ENCODE results near the gene REM2.
"Not testable (repeated sequence)": the region's sequence is repeated elsewhere in the genome, so short reads cannot be mapped to it uniquely, and the experiment has no call there.

REM2 gene

DNA sequence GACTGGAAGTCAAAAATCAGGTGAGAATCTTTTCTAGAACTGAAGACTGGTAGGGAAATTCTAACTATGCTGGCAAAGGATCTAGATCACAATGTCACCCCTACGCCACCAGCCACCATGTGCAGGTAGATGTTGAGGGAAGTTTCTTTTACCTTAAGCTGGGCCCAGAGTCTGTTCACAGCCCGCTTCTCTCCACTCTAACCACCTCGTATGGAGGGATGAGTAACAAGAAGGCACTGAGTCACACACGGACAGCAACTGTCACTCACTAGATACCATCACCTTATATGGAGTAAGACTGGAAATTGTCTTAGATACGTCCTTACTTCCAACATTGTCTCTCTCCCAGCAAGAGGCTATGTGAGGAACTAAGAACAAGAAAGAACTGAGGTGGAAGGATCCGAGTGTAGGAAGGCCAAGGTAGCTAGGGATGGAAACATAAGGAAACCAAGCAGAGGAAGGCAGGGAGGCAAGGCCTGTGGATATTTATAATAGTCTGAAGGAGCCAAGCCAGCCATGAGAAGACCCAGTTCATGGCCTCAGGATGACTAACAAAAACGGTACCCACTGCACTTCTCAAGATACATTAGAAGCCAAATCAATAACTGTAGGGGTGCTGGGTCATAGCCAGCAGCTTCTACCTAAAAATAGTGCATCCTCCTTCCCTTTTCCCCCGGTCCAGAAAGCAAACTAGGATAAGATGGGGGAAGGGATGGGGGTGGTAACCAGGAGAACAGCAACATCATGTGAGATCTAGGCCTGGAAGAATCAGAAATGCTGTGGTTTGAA, 15.5 kb downstream of the REM2 start:
- no peak for DNase-seq

DNA sequence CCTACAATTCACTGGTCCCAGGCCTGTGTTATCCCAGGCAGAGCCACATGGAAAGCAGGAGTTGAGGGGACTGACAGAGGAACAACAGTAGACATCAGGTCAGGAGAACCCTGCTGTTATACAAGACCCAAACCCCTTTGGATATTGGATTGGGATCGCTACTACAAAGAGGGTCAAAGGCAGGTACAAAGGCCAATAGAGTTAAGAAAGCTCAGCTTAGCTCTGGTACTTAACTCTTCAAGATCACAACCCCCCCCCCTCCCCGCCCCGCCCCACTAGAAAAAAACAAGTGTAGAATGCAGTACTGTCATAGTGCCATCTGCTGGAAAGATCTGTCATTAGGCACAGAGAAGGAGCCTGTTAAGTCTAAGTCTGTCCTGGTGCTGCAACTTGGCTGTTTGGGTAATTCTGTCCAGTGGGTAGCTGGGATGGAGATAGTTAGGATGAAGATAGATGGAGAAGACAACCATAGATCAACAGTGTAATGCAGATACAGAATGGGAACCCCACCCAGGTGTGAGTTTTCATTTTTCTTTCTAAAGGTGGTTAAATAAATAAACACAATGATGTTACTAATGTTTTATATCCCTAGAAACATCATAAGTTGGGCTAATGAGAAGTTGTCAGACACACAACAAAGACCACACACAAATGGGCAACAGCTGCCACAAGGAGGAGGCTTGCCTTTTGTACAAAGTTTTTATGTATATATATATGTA, 17.2 kb downstream of the REM2 start:
- DNase-seq = peak in 1 of 2 donors; percentile 62

DNA sequence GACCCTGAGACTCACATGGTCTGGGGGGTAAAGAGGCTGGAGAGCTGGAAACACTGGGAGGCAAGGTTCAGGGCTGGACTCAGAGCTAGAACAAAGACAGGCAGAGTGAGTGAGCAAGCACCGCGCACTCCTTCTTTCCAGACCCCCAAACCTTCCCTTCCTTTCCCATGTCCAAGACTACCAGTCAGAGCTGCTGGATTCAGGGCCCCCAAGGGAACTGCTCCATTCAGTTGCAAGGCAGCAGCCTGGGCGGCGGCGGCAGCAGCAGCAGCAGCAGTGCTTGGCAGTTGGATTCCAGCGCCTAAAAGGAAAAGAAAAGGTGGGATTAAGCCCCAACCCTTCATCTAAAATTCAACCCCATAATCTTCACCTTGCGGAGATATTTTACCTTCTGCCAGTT, 18.8 kb downstream of the REM2 start:
- DNase-seq = no peak

DNA sequence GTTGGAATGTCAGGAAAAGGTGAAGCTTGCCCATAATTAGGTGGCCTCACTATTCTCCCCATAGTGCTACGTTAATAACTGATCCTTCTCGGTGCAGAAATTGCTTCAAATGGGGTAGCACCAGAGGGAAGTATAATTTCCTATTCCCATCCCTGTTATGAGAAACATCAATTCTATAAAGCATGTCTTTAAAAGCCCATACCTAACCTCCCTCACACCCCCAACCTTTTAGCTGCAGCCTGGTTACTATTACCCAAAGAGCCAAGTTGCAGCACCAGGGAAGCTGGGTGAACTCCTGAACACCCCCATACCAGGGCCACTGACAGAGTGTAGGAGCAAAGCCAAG, 20.7 kb downstream of the REM2 start:
- DNase-seq = no peak

DNA sequence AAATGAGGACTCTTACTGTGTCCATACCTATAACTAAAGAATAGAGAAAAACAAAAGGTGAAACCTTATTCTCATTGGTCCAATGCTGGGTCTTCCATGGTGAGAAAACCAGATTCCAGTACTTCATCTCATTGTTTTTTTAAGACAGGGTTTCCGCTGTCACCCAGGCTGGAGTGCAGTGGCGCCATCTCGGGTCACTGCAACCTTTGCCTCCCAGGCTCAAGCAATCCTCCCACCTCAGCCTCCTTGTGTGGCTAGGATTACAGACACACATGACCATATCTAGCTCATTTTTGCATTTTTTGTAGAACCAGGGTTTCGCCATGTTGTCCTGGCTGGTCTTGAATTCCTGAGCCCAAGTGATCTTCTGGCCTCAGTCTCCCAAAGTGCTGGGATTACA, 22.6 kb downstream of the REM2 start:
- DNase-seq = no peak

DNA sequence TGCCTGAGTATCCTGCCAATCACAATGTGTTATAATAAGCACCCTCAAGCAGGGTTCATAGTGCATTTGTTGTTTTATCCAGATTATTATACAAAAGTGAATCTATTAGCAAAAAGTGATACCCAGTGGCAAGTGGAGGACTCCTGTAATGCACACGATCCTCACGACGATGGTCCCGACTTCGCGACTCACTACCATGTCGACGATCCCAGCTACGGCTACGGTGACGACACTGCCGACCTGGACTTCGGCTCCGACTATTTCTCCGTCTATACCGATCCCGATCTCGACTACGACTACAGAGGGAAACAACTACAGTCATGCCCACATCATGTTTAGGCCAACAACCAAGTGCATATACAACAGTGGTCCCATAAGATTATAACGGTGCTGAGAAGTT, 23.1 kb downstream of the REM2 start:
- no peak for DNase-seq

DNA sequence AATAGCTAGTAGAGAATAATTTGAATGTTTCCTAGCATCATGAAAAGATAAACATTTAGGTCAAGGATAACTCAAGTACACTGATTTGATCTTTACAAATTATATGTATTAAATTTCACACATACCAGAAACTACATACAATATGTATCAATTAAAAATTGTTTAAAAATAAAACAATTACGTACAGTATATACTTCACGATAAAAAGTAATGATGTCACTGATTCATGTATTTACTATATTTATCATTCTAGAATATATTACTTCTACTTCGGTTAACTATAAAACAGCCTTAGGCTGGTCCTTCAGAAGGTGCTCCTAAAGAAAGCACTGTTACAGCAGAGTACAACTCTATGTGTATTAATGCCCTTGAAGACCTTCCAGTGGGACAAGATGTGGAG, 24.4 kb downstream of the REM2 start:
- DNase-seq = no peak

DNA sequence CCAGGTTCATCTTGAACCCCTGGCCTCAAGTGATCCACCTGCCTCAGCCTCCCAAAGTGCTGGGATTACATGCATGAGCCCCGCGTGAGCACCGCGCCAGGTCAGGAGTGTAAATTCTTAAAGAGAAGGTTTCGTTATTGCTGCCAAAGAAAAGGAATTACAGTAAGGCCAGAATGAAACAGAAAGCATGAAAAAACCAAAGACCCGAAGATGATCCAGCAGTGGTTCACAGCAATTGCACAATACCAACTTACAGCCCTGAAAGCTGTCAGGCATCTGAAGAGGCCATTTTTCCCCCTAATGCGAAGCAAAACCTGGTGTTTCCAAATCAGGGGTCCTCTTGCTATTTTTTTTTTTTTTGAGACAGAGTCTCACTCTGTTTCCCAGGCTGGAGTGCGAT, 25.6 kb downstream of the REM2 start:
- DNase-seq = no peak

DNA sequence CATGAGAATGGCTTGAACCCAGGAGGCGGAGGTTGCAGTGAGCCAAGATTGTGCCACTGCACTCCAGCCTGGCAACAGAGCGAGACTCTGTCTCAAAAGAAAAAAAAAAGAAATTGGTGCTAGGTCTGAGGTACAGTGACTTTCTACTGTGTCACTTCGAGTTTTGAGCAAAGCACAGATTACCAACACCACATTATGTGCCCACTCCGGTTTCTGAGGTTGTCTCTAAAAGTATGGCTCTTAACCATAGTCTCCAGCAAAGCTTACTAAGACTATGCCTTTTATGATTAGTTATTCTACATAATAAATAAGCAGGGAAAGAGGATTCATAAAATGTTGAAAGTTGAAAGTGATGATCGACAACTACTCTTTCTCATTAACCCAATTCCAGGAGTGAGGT, 27.9 kb downstream of the REM2 start:
- no peak for DNase-seq

DNA sequence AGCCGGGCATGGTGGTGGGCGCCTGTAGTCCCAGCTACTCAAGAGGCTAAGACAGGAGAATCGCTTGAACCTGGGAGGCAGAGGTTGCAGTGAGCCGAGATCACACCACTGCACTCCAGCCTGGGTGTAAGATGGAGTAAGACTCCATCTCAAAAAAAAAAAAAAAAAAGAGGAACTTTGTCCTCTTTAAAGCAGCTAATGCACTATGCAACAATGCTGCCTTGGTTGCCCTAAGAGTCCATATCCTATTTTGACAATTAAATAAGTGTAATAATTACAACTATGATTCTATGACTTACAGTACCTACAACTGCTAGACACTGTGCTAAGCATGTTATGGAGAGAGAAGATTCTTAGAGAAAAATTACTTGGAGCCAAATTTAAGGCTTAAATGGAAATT, 31.8 kb downstream of the REM2 start:
- DNase-seq = not testable (repeated sequence)

DNA sequence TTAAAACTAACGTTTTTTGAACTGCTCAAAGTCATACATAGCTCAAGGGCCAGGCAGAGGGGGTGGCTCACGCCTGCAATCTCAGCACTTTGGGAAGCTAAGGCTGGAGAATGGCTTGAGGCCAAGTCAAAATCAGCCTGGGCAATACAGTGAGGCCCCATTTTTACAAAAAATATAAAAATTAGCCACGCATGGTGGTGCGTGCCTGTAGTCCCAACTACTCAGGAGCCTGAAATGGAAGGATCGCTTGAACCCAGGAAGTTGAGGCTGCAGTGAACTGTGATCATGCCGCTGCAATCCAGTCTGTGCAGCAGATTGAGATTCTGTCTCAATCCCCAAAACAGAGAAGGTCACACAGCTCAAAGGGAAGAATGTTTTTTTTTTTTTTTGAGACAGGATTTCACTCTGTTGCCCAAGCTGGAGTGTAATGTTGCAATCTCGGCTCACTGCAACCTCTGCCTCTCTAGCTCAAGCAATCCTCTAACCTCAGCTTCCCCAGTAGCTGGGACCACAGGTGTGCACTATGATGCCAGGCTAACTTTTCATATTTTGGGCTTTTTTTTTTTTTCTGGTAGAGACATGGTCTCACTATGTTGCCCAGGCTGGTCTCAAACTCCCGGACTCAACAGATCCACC, 33.0 kb downstream of the REM2 start:
- DNase-seq = no peak

DNA sequence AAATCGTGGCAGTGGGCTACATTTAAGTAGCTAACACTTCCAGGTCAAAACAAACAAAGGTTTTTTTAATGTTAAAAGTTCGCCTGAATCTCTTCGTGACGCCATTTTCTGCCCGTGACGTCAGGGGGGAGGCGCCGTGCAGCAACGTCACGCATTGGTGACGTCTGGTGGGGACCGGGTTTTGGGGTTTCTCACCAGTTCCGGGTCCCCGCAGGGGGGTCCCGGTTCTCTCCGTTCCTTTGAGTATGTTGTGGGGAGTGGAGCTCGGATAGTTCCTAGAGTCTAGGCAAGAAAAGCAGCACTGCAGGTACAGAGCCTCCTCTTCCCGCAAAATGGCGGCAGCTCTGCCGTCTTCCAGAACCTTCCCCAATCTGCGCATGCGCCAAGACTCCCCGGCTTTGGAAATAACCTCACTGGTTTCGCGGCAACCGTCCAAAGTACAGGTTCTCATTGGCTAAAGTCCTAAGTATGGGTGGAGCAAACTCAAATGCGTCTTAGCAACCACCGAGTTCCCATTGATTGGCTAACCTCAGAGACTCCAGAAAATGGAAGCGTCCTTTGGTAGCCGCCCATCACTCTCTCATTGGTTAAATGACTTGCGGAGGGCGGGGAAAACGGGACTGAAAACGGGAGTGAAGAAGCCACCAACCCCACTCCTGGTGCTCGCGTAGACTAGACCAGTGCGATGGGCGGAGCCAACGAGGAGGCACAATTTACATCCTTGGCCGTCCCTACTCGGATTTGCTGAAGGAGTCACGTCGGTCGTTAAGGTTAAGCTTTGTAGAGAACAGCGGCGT, 36.0 kb downstream of the REM2 start, which contains the start of gene RBM23:
RBM23 (minus strand) TSS at position 346 of the 797 bp plus-strand sequence.
- peak; percentile 97 to 100 for DNase-seq

DNA sequence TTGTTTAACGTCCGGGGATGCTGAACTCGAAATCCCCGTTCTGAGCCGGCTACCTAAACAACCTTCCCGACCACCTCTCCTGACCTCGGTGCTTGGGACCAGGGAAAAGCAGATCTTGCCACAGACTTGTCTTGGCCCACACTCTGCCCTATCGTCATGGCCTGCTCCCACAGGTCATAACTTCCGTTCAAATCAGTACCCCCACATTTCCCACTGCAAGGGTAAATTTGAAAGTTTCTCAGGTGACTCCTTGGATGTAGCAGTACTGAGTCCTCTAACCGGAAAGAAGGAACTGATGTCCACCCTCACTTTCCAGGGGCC, 36.5 kb downstream of the REM2 start:
- DNase-seq = no peak

DNA sequence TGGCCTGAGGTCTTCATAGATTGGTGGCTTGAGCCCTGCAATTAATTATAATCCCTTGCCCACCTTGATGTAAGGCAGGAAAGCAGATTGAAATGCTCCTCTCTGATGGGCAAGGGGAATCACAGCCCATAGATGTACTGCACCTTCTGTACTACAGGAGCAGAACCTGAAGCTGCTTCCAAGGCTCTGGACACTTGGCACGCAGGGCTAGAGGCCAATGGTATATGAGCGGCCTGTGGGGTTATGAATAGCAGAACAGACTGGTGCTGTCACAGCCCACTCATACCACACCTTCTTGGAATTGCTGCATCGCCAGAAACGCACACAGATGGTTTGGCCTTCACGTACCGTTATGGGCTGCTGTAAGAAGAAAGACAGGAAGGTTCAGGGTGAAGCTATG, 37.7 kb downstream of the REM2 start:
- DNase-seq = no peak

DNA sequence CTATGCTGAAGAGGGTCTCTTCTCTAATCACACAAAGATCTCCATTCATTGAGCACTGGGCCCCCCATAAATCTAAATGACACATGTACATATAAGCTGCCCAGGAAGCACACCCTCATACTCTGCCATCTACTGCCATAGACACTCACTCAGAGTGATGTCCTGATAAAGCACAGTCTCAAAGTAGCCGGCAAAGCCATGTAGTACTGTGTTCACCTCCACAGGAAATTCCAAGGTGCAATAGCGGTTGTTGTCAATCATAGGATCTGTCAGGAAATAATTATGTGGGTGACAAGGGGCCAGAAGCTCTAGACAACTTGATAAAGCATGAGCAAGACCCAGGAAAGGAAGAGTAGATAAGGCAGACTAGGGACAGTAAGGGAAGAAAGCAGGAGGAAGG, 39.3 kb downstream of the REM2 start:
- no peak for DNase-seq

DNA sequence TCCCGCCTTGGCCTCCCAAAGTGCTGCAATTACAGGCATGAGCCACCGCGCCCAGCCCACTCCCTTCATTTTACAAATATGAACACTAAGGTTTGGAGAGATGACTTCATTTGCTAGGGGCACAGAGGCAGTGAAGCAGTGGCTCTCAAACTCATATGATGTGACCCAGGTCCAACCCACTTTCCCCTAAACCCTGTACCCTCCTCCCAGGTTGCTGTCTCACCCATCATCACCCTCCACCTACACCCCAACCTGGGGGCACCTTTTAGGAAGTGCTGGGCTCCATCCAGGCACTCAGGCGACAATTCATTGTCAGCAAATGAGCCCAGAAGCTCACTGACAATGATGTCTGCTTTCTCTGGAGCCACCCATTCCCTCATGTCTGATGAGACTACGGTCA, 40.7 kb downstream of the REM2 start:
- DNase-seq = no peak

DNA sequence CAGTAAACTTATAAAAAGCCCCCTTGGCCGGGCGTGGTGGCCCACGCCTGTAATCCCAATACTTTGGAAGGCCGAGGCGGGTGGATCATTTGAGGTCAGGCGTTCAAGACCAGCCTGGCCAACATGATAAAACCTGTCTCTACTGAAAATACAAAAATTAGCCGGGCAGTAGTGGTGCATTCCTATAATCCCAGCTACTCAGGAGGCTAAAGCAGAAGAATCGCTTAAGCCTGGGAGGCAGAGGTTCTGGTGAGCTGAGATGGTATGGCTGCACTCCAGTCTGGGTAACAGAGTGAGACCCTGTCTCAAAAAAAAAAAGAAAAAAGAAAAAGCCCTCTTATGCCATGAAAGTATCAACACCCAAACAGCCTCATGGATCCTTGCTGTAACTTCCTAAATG, 42.5 kb downstream of the REM2 start:
- DNase-seq = no peak

DNA sequence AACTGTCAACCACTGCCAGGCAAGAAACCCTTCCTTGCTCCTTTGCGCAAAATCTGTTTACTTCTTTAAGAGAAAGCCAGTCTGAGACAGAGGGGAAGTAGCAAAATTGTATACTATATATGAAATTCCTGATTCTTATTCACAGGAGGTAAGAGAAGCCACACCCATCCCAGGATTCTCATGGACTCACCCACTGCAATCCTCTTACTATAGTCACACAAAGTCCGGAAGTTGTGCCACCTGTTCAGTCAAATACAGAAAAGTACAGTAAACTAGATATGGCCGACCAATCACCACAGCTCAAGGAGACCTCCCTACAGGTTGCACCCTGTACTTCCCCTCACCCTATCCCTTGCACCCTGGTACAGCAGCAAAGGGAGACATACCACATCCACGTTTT, 43.3 kb downstream of the REM2 start:
- DNase-seq = no peak

DNA sequence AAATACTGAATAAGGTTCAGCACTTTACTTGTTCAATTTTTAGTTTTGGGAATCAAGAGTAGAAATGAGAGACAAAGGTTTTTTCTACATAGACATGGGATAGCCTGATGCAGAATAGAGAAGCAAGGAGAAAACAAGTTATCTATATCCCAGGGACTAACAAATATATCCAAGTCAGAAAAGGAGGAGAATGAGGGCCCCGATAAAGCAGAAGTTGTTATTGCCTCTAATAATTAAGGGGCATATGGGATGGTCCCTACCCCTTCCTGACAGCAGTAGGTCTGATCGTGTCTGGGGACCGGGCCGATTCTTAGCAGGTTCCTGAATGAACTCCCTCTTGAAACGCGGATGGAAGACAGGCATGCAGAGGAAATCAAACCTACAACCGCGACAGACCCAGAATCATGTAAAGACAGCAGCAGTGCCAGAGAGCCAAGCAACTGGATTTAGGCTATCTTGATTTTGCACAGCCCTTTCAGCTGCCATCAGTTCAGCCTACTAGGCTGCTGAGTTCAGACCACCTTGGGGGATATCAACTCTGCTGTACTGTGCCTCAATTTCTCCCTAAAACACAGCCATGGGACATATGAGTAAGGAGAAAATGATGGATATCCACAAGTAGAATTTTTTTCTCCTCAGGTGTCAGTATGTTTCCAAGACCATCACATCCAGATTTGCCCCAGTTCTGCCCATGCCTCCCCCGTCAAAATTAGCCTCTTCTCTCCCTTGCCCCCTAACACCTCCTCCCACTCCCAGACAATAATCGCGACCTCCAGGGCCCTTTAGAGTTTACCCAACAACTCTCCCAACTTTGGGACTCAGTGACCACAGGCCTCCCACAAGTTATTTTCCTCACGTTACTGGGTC, 45.4 kb downstream of the REM2 start:
- DNase-seq = no peak

DNA sequence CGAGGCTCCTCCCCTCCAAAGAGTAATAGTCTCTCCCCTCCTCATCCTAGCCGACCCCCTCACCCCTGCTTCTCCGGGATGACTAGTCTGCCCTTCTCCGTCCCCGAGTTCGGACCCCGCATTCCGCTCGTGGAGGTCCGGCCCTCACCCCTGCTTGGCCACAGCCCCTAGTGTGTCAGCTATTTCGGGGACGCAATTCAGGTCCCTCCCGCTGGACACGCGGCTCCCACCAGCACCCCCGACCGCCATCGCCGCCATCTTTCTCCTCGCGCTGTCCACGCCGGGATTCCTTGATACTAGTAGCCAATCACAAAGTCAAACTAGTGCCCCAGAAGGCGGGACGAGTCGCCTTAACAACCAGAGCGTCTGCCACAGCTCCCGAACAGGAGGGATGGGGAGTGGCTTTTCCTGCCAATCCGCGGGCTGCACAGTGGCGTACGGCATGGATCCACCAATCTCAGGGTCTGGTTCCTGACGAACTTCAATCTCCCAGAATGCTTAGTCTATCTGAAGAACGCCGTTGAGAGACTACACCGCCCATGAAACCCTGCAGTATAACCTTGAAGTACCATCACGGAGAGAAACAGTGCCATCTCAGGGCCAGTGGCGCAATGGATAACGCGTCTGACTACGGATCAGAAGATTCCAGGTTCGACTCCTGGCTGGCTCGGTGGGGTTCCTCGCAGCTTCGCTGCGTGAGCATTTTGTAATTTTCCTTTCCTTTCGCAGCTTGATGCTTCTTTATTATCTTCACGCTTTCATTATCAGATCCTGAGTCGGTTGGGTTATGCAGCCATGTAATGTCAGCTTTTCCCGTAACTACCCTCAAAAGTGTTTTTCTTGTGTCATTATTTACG, 46.3 kb downstream of the REM2 start, which contains the start of gene PRMT5:
PRMT5 (minus strand) TSS at position 273 of the 857 bp plus-strand sequence; CDS start at position 258, 15 bp downstream.
- peak; percentile 97 to 100 for DNase-seq

DNA sequence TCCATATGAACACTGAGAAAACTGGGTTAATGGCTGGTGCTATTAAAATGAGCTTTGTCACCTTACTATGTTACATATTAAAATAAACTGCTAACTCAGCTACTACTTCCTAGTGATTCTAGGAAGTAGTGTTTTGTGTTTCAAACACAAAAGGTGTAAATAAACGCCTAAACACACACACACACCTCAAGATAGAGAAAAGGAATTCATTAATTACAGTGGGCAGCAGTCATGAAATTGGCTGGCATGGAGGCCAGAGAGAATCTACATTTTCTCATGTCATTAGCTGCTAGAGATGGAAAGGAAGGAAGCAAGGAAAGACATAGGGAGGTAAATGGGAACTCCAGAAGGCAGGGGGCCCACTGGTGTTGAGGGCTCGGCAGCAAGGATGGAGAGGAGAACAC, 46.9 kb downstream of the REM2 start:
- no peak for DNase-seq

Measured in bone marrow (tissue), 2 donors.